Kidney epithelial cell (primary cell): ENCODE data around the gene DST. TPM values are rescaled to one million over a fixed set of nuclear protein-coding genes. Genes with fewer than 3 reads are reported as not detected.
"Not testable (repeated sequence)": the region's sequence is repeated elsewhere in the genome, so short reads cannot be mapped to it uniquely, and the experiment has no call there.

Source experiments
- DNase-seq: peaks from one replicate; pipeline ENCODE4 v3.0.0-alpha.2; 2010; ENCODE audit warnings: low read depth
- H3K27me3 ChIP-seq: 2 replicates; pipeline ENCODE4 v1.6.0; 2011; ENCODE audit warnings: low read length; ENCODE audit not compliant: control insufficient read depth, insufficient read depth
- H3K36me3 ChIP-seq: 2 replicates; pipeline ENCODE4 v1.5.1; 2011; ENCODE audit warnings: low read length; ENCODE audit not compliant: control insufficient read depth, insufficient read depth
- H3K4me3 ChIP-seq: 2 replicates; pipeline ENCODE4 v1.5.1; 2011; ENCODE audit warnings: low read depth, mild to moderate bottlenecking, control low read depth, low read length
- CTCF ChIP-seq: IDR thresholded peaks from 2 replicates; pipeline ENCODE4 v1.5.1; 2011; ENCODE audit warnings: mild to moderate bottlenecking, moderate library complexity, low read length, control low read depth, inconsistent platforms; ENCODE audit not compliant: insufficient read depth, poor library complexity, severe bottlenecking
- total RNA-seq: library from RNA; depleted of rRNA; stranded (reverse); fragments of >200 nt; gene quantifications from 2 replicates; pipeline ENCODE4 v1.2.3, GENCODE V29; 2015

The DST gene
- total RNA-seq, 1 donor from 2014 or later, result 91.3 TPM

GRCh38 chr6:56669041-56669440 is 26.4 kb upstream of the DST start:
- Histone ChIP-seq H3K36me3 (no peaks in the 10 kb centered on the region), H3K4me3 (no peak overlapping the region), H3K27me3 (no peaks in the 10 kb centered on the region)
- DNase-seq, result no peak
- no peak for TF ChIP-seq CTCF

- no peak for TF ChIP-seq CTCF
- no peak for DNase-seq
- H3K4me3 ChIP-seq, result no peak overlapping the region
- H3K36me3 ChIP-seq, result no peaks in the 10 kb centered on the region
- no peaks in the 10 kb centered on the region for H3K27me3 ChIP-seq
Measured at GRCh38 chr6:56668158-56668557, 25.5 kb upstream of the DST start.

GRCh38 chr6:56667336-56667735 is 24.6 kb upstream of the DST start:
- no peak for DNase-seq
- H3K36me3 ChIP-seq, result no peaks in the 10 kb centered on the region
- no peak overlapping the region for H3K4me3 ChIP-seq
- no peaks in the 10 kb centered on the region for H3K27me3 ChIP-seq
- TF ChIP-seq CTCF, result no peak

GRCh38 chr6:56664029-56664428 is 21.3 kb upstream of the DST start:
- Histone ChIP-seq H3K4me3 (no peak overlapping the region), H3K36me3 (no peaks in the 10 kb centered on the region), H3K27me3 (no peaks in the 10 kb centered on the region)
- DNase-seq, result no peak
- TF ChIP-seq CTCF, result no peak

- no peak for TF ChIP-seq CTCF
- no peaks in the 10 kb centered on the region for H3K27me3 ChIP-seq
- no peak overlapping the region for H3K4me3 ChIP-seq
- no peaks in the 10 kb centered on the region for H3K36me3 ChIP-seq
- peak; percentile 26 for DNase-seq
Measured at GRCh38 chr6:56663344-56663743, 20.7 kb upstream of the DST start.

- H3K27me3 ChIP-seq, H3K4me3 ChIP-seq, H3K36me3 ChIP-seq, DNase-seq: not testable (repeated sequence)
Measured at GRCh38 chr6:56661338-56661737, 18.6 kb upstream of the DST start.
